ENCODE measurements around the gene CACNA1A.

The CACNA1A gene

GRCh38 chr19:13511947-13512346, 5.7 kb upstream of the CACNA1A start:
- peaks cover 7 to 12% of the 10 kb centered on the region in 2 donors for H3K9me3 Mint-ChIP-seq
- DNase-seq (no peak), ATAC-seq (replicated peaks) (no peak)
- peaks cover 42 to 61% of the 10 kb centered on the region in 2 donors for H3K27me3 Mint-ChIP-seq
- no peak overlapping the region for H3K27ac Mint-ChIP-seq
- no peak overlapping the region for H3K4me3 Mint-ChIP-seq
- peaks cover 0 to 3% of the 10 kb centered on the region in 2 donors for H3K36me3 Mint-ChIP-seq
- peaks cover 0 to 5% of the 10 kb centered on the region in 2 donors for H3K4me1 Mint-ChIP-seq

GRCh38 chr19:13507053-13507611, 853 bp upstream of the CACNA1A start:
- Mint-ChIP-seq H3K27me3 (peaks cover 57 to 78% of the 10 kb centered on the region in 2 donors), H3K9me3 (peaks cover 7 to 12% of the 10 kb centered on the region in 2 donors), H3K4me1 (peaks cover 0 to 6% of the 10 kb centered on the region in 2 donors), H3K4me3 (peak overlapping the region in 1 of 2 donors; percentile 1), H3K27ac (no peak overlapping the region), H3K36me3 (peaks cover 0 to 3% of the 10 kb centered on the region in 2 donors)
- DNase-seq: no peak
- ATAC-seq (replicated peaks): no peak

GRCh38 chr19:13505761-13506470, 363 bp downstream of the CACNA1A start:
- ATAC-seq (replicated peaks) (peak; percentile 42 to 57), DNase-seq (no peak)
- Mint-ChIP-seq H3K27ac (no peak overlapping the region), H3K9me3 (peaks cover 7 to 8% of the 10 kb centered on the region in 2 donors), H3K36me3 (peaks cover 0 to 3% of the 10 kb centered on the region in 2 donors), H3K4me3 (peak overlapping the region; percentile 62 to 72), H3K4me1 (peaks cover 0 to 6% of the 10 kb centered on the region in 2 donors), H3K27me3 (peaks cover 55 to 78% of the 10 kb centered on the region in 2 donors)

- no peak for ATAC-seq (replicated peaks)
- Mint-ChIP-seq H3K4me1 (peaks cover 0 to 6% of the 10 kb centered on the region in 2 donors), H3K36me3 (peaks cover 0 to 3% of the 10 kb centered on the region in 2 donors), H3K4me3 (no peak overlapping the region), H3K27me3 (peaks cover 58 to 81% of the 10 kb centered on the region in 2 donors), H3K27ac (no peak overlapping the region), H3K9me3 (peaks cover 8 to 9% of the 10 kb centered on the region in 2 donors)
- DNase-seq: no peak
Observed at GRCh38 chr19:13505164-13505695, 1.0 kb downstream of the CACNA1A start.

GRCh38 chr19:13503570-13504235, 2.6 kb downstream of the CACNA1A start:
- peaks cover 43 to 69% of the 10 kb centered on the region in 2 donors for H3K27me3 Mint-ChIP-seq

GRCh38 chr19:13502231-13502630, 4.0 kb downstream of the CACNA1A start:
- Mint-ChIP-seq H3K9me3 (peaks cover 0 to 2% of the 10 kb centered on the region in 2 donors), H3K4me3 (no peak overlapping the region), H3K4me1 (peaks cover 0 to 3% of the 10 kb centered on the region in 2 donors), H3K36me3 (no peaks in the 10 kb centered on the region), H3K27me3 (peaks cover 37 to 55% of the 10 kb centered on the region in 2 donors), H3K27ac (no peak overlapping the region)
- no peak for DNase-seq
- ATAC-seq (replicated peaks): no peak

More at GRCh38 chr19:13503570-13504235, 2.6 kb downstream of the CACNA1A start:
- Mint-ChIP-seq H3K4me3 (no peak overlapping the region), H3K36me3 (no peaks in the 10 kb centered on the region), H3K9me3 (peaks cover 0 to 2% of the 10 kb centered on the region in 2 donors), H3K27ac (no peak overlapping the region), H3K4me1 (peaks cover 0 to 6% of the 10 kb centered on the region in 2 donors)
- no peak for ATAC-seq (replicated peaks)
- no peak for DNase-seq

- ATAC-seq (replicated peaks) (no peak), DNase-seq (no peak)
- Mint-ChIP-seq H3K4me1 (no peaks in the 10 kb centered on the region), H3K27ac (no peak overlapping the region), H3K4me3 (no peak overlapping the region), H3K9me3 (peaks cover 7 to 8% of the 10 kb centered on the region in 2 donors), H3K27me3 (peaks cover 41 to 52% of the 10 kb centered on the region in 2 donors), H3K36me3 (no peaks in the 10 kb centered on the region)
Observed at GRCh38 chr19:13499692-13500091, 6.6 kb downstream of the CACNA1A start.

- Mint-ChIP-seq H3K27ac (no peak overlapping the region), H3K4me3 (no peak overlapping the region), H3K27me3 (peaks cover 37 to 54% of the 10 kb centered on the region in 2 donors), H3K4me1 (no peaks in the 10 kb centered on the region), H3K9me3 (peaks cover 7 to 11% of the 10 kb centered on the region in 2 donors), H3K36me3 (peaks cover 0 to 2% of the 10 kb centered on the region in 2 donors)
- DNase-seq: no peak
- no peak for ATAC-seq (replicated peaks)
Observed at GRCh38 chr19:13493516-13494310, 12.6 kb downstream of the CACNA1A start.

- peaks cover 0 to 2% of the 10 kb centered on the region in 2 donors for H3K36me3 Mint-ChIP-seq
- no peaks in the 10 kb centered on the region for H3K4me1 Mint-ChIP-seq
- H3K9me3 Mint-ChIP-seq: peaks cover 7 to 11% of the 10 kb centered on the region in 2 donors
- no peak overlapping the region for H3K4me3 Mint-ChIP-seq
- no peak overlapping the region for H3K27ac Mint-ChIP-seq
- ATAC-seq (replicated peaks) (no peak), DNase-seq (no peak)
- peaks cover 34 to 56% of the 10 kb centered on the region in 2 donors for H3K27me3 Mint-ChIP-seq
Observed at GRCh38 chr19:13492128-13492527, 14.2 kb downstream of the CACNA1A start.

GRCh38 chr19:13487985-13488384, 18.3 kb downstream of the CACNA1A start:
- H3K9me3 Mint-ChIP-seq: peaks cover under 1 to 6% of the 10 kb centered on the region in 2 donors
- H3K4me3 Mint-ChIP-seq: no peak overlapping the region
- DNase-seq: no peak
- no peak for ATAC-seq (replicated peaks)
- H3K27me3 Mint-ChIP-seq: peaks cover 35 to 40% of the 10 kb centered on the region in 2 donors
- H3K27ac Mint-ChIP-seq: no peak overlapping the region
- no peaks in the 10 kb centered on the region for H3K36me3 Mint-ChIP-seq
- no peaks in the 10 kb centered on the region for H3K4me1 Mint-ChIP-seq

GRCh38 chr19:13484166-13484565, 22.1 kb downstream of the CACNA1A start:
- DNase-seq (no peak), ATAC-seq (replicated peaks) (no peak)
- Mint-ChIP-seq H3K27me3 (peaks cover 19 to 20% of the 10 kb centered on the region in 2 donors), H3K36me3 (no peaks in the 10 kb centered on the region), H3K9me3 (peaks cover 7 to 10% of the 10 kb centered on the region in 2 donors), H3K4me1 (no peaks in the 10 kb centered on the region), H3K4me3 (no peak overlapping the region), H3K27ac (no peak overlapping the region)

- peaks cover 9 to 13% of the 10 kb centered on the region in 2 donors for H3K9me3 Mint-ChIP-seq
- no peaks in the 10 kb centered on the region for H3K4me1 Mint-ChIP-seq
- H3K27ac Mint-ChIP-seq: no peak overlapping the region
- DNase-seq (no peak), ATAC-seq (replicated peaks) (no peak)
- peaks cover 22 to 24% of the 10 kb centered on the region in 2 donors for H3K27me3 Mint-ChIP-seq
- no peaks in the 10 kb centered on the region for H3K36me3 Mint-ChIP-seq
- H3K4me3 Mint-ChIP-seq: no peak overlapping the region
Observed at GRCh38 chr19:13483215-13483614, 23.1 kb downstream of the CACNA1A start.

GRCh38 chr19:13478576-13478975, 27.7 kb downstream of the CACNA1A start:
- Mint-ChIP-seq H3K9me3 (peaks cover 31 to 33% of the 10 kb centered on the region in 2 donors), H3K27ac (no peak overlapping the region), H3K27me3 (peaks cover 17 to 26% of the 10 kb centered on the region in 2 donors), H3K36me3 (peaks cover 1 to 10% of the 10 kb centered on the region in 2 donors), H3K4me1 (no peaks in the 10 kb centered on the region), H3K4me3 (no peak overlapping the region)
- no peak for DNase-seq
- no peak for ATAC-seq (replicated peaks)
